GM18499 (cell line): ENCODE data around the gene FILIP1.
"Not testable (repeated sequence)": the region's sequence is repeated elsewhere in the genome, so short reads cannot be mapped to it uniquely, and the experiment has no call there.

Source experiments
- ATAC-seq: cut with Tn5 transposase; IDR thresholded peaks from one replicate; pipeline ENCODE4 v1.9.1; 2021; ENCODE audit warnings: moderate number of reproducible peaks; ENCODE audit not compliant: insufficient read depth, unreplicated experiment

Gene FILIP1

DNA sequence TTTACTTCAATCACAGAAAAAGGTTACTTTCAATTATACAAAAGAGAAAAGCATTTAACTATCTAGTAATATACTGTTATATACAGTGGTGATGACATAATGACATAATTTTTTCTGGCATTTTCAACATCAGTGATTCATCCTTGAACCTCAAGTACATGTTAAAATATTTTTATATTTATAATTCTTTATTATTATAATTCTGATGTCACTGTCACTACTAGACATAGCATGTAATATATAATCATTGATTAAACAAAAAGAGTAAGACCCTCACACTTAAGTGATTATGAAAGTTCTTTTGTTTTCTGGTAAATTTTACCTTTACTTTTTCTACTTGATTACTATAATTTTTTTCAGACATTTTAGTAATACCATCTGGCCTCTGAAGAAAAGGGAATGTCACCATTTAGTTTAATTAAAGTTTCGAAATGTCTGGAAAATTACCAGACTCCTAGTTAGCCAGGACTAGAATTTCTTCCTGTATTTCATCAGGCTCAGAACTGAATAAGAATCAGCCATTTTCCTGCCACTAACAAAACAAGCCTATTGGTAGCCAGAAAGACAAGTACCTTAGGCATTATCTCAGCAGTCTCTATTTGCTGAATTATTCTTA is 71.5 kb downstream of the FILIP1 start:
- ATAC-seq, result no peak

DNA sequence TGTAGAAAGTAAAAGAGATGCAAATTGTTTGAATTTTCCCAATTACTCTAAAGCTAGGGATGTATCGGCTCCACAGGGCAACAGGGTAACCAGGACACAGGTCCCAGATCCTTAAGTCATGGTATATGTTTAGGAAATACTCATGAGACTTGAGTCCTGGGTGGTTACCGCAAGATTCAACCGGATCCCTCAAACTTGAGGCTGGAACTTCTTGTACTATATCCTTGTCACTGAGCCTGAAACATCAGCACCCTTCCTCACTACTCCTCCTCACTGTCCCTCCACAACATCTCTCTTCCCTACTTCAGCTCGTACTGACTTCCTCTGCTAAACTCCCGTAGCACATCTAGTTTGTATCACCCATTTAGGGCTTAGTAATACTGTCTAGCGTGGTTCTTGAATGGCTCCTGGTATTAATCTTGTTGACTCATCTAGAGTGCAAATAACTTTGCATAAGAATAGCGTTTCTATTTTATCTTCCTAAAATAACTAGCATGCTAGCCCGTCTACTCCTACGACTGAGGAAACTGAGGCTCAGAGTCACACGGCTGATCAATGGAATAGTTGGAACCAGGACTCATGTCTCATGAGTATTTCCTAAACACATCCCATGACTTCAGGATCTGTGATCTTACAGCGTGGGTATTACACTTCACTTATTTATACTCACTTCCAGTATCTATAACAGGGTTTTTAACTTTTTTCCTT is 72.1 kb downstream of the FILIP1 start:
- ATAC-seq, result no peak

DNA sequence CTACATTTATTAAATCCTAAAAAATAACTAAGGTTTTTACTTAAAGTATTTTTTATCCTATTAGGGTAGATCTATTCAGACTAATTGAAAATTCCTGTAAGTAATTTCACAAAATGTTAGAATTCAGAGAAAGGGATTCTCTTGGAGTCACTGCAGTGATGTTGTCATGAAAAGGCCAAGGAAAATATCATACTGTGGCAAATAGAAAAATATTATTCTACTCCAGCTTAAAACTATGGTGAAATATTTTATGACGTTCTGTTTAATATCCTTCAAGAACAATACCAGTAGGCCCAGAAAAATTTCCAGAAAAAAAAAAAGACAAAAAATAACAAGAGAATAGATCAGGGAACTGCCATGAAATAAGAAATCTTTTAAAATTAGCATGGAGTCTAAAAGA is 73.6 kb downstream of the FILIP1 start:
- ATAC-seq, result no peak

GRCh38 chr6:75419416-75419815 is 74.2 kb downstream of the FILIP1 start:
- no peak for ATAC-seq

GRCh38 chr6:75418233-75418632 is 75.4 kb downstream of the FILIP1 start:
- ATAC-seq, result peak; percentile 46

DNA sequence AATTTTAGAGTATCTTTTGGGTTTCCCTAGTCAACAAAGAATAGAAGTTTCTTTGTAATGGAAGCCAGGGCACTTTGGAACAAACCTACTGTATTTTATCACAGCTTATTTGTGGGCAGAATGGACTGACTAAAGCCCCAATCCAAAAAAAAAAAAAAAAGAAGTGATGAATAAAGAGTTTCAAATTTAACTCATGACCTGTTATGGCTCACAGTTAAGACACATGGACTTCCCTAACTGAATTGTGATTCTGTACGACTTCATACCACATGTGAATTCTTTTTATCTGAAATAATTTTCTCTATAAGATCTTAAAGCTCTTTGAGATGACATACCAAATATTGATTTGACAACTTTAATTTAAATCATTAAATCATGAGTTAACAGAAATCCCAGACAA is 77.2 kb downstream of the FILIP1 start:
- ATAC-seq, result no peak

- ATAC-seq, result no peak
These were observed 77.8 kb downstream of the FILIP1 start for GRCh38 chr6:75415804-75416203.

DNA sequence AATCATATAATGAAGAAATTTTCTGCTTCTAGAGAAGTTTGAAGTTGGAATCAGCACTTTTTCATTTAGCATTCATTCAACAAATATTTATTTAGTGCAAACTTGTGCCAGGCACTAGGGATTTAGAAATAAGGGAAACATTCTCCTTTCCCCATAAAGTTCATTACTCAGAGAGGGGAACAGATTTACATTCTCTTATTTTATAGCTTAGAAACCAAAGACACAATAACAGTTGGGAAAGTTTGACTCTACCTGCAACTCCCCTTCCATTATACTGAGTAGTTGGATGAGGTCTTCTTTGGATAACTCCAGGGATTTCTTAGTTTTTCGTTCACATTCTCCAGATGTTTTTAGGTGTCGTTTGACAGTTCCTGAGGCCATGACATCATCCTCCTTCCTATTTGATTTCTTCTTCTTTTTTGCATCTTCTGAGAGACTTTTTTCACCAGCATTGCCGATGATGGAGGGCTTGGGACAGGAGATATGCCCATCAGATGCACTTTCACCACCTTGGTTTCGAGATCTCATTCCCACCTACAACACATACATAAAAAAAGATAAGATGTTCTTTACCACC is 79.1 kb downstream of the FILIP1 start:
- no peak for ATAC-seq

GRCh38 chr6:75412969-75413662 is 80.5 kb downstream of the FILIP1 start:
- ATAC-seq, result no peak

DNA sequence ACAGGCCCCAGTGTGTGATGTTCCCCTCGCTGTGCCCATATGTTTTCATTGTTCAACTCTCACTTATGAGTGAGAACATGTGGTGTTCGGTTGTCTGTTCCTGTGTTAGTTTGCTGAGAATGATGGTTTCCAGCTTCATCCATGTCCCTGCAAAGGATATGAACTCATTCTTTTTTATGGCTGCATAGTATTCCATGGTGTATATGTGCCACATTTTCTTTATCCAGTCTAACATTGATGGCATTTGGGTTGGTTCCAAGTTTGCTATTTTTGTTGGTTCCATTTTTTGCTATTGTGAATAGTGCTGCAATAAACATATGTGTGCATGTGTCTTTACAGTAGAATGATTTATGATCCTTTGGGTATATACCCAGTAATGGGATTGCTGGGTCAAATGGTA is 83.0 kb downstream of the FILIP1 start:
- ATAC-seq, result not testable (repeated sequence)

DNA sequence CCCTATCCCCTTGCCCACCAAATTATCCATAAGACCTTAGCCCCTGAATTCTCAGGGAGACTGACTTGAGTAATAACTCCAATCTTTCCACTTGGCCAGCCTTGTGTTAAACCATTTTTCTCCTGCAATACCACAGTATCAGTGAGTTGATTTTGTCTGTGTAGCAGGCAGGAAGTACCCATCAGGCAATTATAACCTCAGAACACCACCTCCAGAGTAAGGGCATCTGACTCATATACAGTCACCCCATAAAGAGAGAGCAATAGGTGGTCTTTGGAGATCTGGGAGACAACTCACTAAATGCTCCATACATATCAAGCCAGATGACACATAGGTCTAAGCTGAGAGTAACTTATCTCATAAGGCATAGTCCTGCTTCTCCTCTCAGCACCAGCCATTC is 83.7 kb downstream of the FILIP1 start:
- no peak for ATAC-seq

- ATAC-seq, result no peak
These were observed 84.3 kb downstream of the FILIP1 start for GRCh38 chr6:75409286-75409685.

GRCh38 chr6:75403563-75404080 is 90.0 kb downstream of the FILIP1 start:
- no peak for ATAC-seq

DNA sequence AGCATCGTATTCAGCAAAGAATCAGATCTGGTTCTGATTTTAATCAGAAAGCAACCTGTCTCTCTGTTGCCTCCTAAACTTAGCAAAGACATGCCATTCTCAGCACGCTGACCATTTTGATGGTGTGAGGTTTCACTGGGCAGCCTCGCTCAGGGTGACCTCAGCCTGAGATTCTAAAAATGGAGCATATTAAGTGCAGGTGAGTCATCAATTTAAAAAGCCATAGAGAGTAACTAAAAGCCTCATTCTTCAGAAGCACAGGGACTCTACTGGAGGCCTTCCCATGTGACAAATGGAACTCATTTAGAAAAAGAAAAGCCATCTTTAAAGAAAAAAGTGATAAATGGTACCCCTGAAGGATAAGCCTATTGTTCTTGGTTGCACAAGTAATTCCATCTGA is 91.3 kb downstream of the FILIP1 start:
- ATAC-seq, result no peak

DNA sequence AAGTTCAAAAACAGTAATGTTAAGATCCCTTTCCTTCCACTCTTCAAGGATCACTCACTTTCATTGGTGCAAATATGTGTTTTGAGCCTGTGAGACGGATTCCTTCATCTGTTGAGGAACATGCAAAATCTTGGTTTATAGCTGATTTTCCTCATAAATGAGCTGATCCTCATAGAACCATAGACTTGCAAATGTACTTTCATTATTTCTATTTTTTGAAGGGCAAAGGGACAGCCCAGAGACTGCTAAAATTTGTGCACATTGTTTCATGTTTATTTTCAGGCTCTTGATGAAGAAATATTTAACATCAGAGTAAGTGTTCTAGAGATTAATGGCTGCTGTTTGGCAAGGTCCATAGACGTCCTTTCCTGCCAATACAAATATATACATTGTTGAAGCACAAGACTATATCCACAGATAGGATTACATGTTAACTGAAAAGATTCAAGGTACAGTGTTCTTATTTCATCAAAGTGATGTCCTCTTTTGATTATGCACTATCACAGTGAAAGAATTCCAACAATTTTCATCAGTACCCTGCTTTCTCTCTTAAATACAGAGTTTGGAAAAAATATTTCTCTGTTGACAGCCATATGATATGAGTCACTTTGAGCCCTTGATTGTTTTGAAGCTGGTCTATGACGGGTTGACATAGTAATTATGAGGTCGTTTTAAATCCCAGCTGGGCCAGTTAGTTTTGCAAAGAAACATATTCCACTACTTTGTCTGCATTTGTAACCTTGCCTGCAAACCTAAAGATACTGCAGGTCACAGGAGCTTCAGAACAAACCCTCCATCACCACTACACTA is 95.7 kb downstream of the FILIP1 start:
- no peak for ATAC-seq

DNA sequence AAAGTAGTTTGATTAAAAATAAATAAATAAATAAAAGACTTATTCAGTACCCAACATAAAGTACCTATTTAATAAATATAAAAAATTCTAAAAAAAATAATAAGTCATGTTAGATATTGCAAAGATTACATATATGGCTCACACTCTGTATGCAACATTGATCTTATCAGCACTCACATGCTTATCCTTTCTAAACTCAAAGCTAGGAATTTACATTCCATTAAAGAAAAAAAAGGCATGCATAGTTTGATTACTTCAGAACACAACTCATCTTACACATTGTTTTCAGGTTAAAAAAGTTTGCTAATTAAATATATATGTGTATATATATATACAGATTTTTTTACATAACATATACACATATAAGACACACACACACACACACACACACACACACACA is 96.4 kb downstream of the FILIP1 start:
- ATAC-seq, result no peak

GRCh38 chr6:75396005-75396800 is 97.4 kb downstream of the FILIP1 start:
- ATAC-seq, result no peak

- no peak for ATAC-seq
These were observed 99.8 kb downstream of the FILIP1 start for GRCh38 chr6:75393806-75394205.

DNA sequence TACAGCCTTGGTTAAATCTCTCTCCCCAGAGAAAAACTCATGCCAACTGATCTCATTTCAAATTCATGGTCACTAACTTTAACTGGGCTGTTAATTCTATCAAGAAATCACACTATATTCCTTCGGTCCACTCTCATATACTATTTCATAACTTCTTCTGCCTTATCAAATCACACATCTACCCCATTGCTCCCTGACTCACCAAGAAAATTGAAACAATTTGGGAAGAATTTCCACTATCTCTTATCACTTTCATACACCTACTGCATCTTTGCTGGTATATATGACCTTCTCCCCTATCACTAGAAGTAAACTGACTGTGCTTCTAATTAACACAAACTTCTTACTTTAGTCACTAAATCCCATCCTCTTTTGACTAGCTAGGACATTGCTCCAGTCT is 102.3 kb downstream of the FILIP1 start:
- ATAC-seq, result no peak
